ENCODE measurements around the gene UGT1A3. TPM values are rescaled to one million over a fixed set of nuclear protein-coding genes. Genes with fewer than 3 reads are reported as not detected.
A peak's percentile ranks its signal among the peaks of the same experiment; 100 is the strongest.
"Not testable (repeated sequence)": the region's sequence is repeated elsewhere in the genome, so short reads cannot be mapped to it uniquely, and the experiment has no call there.

Gene UGT1A3
- total and polyA plus RNA-seq, 4 donors = 7.0 to 61.6 (median 18.2) TPM; not detected in 1

DNA sequence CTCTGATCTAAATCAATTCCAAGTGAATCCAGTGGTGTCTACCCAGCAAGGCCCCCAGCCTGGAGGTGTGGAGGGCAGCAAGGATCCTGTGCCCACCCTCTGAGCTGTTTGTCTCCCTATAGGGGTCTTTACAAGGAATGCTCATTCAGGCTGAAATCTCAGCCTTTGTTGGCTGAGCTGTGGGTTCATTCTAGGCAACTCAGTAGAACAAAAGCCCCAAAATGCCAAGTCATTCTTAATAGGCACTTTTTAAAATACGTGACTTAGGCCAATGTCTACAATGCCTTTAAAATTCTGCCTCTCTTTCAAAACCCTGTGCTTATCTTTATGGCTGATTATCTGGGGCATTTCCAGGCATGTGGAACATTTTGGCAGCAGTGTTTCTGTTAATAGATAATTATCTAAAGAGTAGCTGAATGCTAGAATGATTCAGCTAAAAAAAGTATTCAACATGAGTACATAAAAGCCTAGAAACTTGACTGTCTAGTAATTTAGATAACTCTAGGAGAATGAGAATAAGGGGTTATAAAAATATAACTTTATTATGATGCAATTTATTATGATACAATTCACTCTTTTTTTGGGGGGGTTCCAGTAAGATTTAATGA, 28.7 kb upstream of the UGT1A3 start:
- Histone ChIP-seq H3K27ac (ENCODE audit: low read depth in 1 of 2, low read length in 2 of 2) (peak overlapping the region; percentile 83), H3K4me1 (ENCODE audit: control insufficient read depth in 4 of 4, insufficient read depth in 4 of 4, low read length in 3 of 4) (peaks cover 6 to 38% (median 18%) of the 10 kb centered on the region in 4 donors), H3K9ac (ENCODE audit: low read depth in 1 of 2, low read length in 2 of 2) (no peak overlapping the region), H3K9me3 (ENCODE audit: control insufficient read depth in 4 of 4, low read length in 3 of 4) (no peaks in the 10 kb centered on the region), H3K4me3 (ENCODE audit: low read depth in 1 of 3, low read length in 3 of 3) (no peak overlapping the region), H3K27me3 (ENCODE audit: control insufficient read depth in 4 of 4, insufficient read depth in 4 of 4, low read length in 3 of 4) (no peaks in the 10 kb centered on the region), H3K36me3 (ENCODE audit: control insufficient read depth in 4 of 4, insufficient read depth in 3 of 4, low read depth in 1 of 4, low read length in 3 of 4) (no peaks in the 10 kb centered on the region)
- TF ChIP-seq FOXA2 (IDR thresholded peaks at IDR 0.05) (peak; percentile 86), RAD21 (IDR thresholded peaks at IDR 0.05) (peak; percentile 59 to 63), RXRA (IDR thresholded peaks at IDR 0.05) (peak; percentile 92 to 98), TAF1 (conservative IDR thresholded peaks at IDR 0.05) (no peak), NR2F2 (IDR thresholded peaks at IDR 0.05) (no peak), FOXA1 (IDR thresholded peaks at IDR 0.05) (peak; percentile 72), GABPA (IDR thresholded peaks at IDR 0.05 in 1 of 2, conservative IDR thresholded peaks at IDR 0.05 in 1 of 2) (peak in 1 of 2 donors; percentile 27), HNF4G (IDR thresholded peaks at IDR 0.05) (no peak), SP1 (IDR thresholded peaks at IDR 0.05) (peak; percentile 86), YY1 (IDR thresholded peaks at IDR 0.05) (peak; percentile 82), JUND (IDR thresholded peaks at IDR 0.05) (peak; percentile 41 to 83), HNF4A (conservative IDR thresholded peaks at IDR 0.05) (peak; percentile 83 to 93), EGR1 (IDR thresholded peaks at IDR 0.05; ENCODE audit: low read depth in 2 of 2) (peak; percentile 39 to 41)
- TF ChIP-seq, protein P1, sequence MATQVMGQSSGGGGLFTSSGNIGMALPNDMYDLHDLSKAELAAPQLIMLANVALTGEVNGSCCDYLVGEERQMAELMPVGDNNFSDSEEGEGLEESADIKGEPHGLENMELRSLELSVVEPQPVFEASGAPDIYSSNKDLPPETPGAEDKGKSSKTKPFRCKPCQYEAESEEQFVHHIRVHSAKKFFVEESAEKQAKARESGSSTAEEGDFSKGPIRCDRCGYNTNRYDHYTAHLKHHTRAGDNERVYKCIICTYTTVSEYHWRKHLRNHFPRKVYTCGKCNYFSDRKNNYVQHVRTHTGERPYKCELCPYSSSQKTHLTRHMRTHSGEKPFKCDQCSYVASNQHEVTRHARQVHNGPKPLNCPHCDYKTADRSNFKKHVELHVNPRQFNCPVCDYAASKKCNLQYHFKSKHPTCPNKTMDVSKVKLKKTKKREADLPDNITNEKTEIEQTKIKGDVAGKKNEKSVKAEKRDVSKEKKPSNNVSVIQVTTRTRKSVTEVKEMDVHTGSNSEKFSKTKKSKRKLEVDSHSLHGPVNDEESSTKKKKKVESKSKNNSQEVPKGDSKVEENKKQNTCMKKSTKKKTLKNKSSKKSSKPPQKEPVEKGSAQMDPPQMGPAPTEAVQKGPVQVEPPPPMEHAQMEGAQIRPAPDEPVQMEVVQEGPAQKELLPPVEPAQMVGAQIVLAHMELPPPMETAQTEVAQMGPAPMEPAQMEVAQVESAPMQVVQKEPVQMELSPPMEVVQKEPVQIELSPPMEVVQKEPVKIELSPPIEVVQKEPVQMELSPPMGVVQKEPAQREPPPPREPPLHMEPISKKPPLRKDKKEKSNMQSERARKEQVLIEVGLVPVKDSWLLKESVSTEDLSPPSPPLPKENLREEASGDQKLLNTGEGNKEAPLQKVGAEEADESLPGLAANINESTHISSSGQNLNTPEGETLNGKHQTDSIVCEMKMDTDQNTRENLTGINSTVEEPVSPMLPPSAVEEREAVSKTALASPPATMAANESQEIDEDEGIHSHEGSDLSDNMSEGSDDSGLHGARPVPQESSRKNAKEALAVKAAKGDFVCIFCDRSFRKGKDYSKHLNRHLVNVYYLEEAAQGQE (IDR thresholded peaks at IDR 0.05) = peak; percentile 70
- TF ChIP-seq, protein P2, sequence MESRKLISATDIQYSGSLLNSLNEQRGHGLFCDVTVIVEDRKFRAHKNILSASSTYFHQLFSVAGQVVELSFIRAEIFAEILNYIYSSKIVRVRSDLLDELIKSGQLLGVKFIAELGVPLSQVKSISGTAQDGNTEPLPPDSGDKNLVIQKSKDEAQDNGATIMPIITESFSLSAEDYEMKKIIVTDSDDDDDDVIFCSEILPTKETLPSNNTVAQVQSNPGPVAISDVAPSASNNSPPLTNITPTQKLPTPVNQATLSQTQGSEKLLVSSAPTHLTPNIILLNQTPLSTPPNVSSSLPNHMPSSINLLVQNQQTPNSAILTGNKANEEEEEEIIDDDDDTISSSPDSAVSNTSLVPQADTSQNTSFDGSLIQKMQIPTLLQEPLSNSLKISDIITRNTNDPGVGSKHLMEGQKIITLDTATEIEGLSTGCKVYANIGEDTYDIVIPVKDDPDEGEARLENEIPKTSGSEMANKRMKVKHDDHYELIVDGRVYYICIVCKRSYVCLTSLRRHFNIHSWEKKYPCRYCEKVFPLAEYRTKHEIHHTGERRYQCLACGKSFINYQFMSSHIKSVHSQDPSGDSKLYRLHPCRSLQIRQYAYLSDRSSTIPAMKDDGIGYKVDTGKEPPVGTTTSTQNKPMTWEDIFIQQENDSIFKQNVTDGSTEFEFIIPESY (IDR thresholded peaks at IDR 0.05) = peak; percentile 95
- TF ChIP-seq, protein P3, sequence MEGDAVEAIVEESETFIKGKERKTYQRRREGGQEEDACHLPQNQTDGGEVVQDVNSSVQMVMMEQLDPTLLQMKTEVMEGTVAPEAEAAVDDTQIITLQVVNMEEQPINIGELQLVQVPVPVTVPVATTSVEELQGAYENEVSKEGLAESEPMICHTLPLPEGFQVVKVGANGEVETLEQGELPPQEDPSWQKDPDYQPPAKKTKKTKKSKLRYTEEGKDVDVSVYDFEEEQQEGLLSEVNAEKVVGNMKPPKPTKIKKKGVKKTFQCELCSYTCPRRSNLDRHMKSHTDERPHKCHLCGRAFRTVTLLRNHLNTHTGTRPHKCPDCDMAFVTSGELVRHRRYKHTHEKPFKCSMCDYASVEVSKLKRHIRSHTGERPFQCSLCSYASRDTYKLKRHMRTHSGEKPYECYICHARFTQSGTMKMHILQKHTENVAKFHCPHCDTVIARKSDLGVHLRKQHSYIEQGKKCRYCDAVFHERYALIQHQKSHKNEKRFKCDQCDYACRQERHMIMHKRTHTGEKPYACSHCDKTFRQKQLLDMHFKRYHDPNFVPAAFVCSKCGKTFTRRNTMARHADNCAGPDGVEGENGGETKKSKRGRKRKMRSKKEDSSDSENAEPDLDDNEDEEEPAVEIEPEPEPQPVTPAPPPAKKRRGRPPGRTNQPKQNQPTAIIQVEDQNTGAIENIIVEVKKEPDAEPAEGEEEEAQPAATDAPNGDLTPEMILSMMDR (IDR thresholded peaks at IDR 0.05; ENCODE audit: low read depth, low read length, missing input control) = no peak
- TF ChIP-seq, protein P4, sequence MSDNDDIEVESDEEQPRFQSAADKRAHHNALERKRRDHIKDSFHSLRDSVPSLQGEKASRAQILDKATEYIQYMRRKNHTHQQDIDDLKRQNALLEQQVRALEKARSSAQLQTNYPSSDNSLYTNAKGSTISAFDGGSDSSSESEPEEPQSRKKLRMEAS (IDR thresholded peaks at IDR 0.05) = peak; percentile 85
- TF ChIP-seq, protein P5, sequence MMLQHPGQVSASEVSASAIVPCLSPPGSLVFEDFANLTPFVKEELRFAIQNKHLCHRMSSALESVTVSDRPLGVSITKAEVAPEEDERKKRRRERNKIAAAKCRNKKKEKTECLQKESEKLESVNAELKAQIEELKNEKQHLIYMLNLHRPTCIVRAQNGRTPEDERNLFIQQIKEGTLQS (IDR thresholded peaks at IDR 0.05) = peak; percentile 46
- 15% methylated on average over 1 of the region's 1 CpG for WGBS
- no peak for DNase-seq (ENCODE audit: low spot score)

DNA sequence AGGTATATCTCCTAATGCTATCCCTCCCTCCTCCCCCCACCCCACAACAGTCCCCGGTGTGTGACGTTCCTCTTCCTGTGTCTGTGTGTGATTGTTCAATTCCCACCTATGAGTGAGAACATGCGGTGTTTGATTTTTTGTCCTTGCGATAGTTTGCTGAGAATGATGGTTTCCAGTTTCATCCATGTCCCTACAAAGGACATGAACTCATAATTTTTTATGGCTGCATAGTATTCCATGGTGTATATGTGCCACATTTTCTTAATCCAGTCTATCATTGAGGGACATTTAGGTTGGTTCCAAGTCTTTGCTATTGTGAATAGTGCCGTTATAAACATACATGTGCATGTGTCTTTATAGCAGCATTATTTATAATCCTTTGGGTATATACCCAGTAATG, 28.0 kb upstream of the UGT1A3 start:
- WGBS = 82% methylated on average over 5 of the region's 5 CpGs
- peaks cover 11 to 41% (median 22%) of the 10 kb centered on the region in 4 donors for H3K4me1 ChIP-seq (ENCODE audit: control insufficient read depth in 4 of 4, insufficient read depth in 4 of 4, low read length in 3 of 4)

More for the DNA sequence above, 28.0 kb upstream of the UGT1A3 start:
- H3K36me3 ChIP-seq (ENCODE audit: control insufficient read depth in 4 of 4, insufficient read depth in 3 of 4, low read depth in 1 of 4, low read length in 3 of 4); H3K4me3 ChIP-seq (ENCODE audit: low read depth in 1 of 3, low read length in 3 of 3); DNase-seq (ENCODE audit: low spot score); H3K9ac ChIP-seq (ENCODE audit: low read depth in 1 of 2, low read length in 2 of 2); H3K9me3 ChIP-seq (ENCODE audit: control insufficient read depth in 4 of 4, low read length in 3 of 4); H3K27ac ChIP-seq (ENCODE audit: low read depth in 1 of 2, low read length in 2 of 2); H3K27me3 ChIP-seq (ENCODE audit: control insufficient read depth in 4 of 4, insufficient read depth in 4 of 4, low read length in 3 of 4): not testable (repeated sequence)

Measured in liver (tissue), 9 donors.